Measurements from ENCODE around the gene KRT77. TPM values are rescaled to one million over a fixed set of nuclear protein-coding genes. Genes with fewer than 3 reads are reported as not detected.

KRT77 gene
- total RNA-seq, 1 donor from 2014 or later: not detected

DNA sequence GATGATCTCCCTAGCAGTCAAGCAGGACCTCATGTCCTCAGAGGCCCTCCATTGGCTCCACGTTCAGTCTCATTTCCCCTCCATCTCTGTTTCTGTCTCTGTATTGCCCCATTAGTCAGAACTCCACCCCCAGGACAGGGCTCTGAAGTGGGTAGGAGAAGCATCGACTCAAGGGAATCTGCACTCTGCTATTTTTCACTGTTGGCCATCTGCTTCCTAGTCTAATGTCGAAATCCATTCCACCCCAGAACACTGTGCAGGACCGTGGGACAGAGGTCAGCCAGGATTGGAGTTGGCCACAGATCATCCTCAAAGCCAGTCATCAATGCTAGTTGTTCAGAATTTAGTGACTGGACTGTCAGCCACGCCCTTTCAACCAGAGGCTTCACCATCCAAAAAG, 10.1 kb downstream of the KRT77 start:
- intact Hi-C loops (cut with micrococcal nuclease): loop anchor here (5.0 kb wide), 2 partner anchors 76 to 111 kb away; partner anchors contain the start of gene KRT73

GRCh38 chr12:52692254-52692653, 11.1 kb downstream of the KRT77 start:
- intact Hi-C loops (cut with micrococcal nuclease): loop anchor here (5.0 kb wide), 2 partner anchors 75 to 110 kb away; partner anchors contain the start of gene KRT73

DNA sequence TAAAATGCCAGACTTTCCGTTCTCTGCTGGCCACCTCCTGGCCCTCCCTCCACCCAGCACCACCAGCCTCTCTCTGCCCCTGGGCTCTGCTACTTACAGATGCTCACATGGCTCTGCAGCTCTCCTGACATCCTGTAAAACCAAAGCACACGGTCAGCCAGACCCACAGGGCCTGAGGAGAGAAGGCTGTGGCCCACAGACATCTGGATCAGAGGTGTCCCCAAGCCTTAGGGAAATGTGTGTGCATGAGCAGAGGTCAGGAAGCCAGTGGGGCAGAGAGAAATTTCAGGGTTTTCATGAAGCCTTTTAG, 11.5 kb downstream of the KRT77 start:
- intact Hi-C loops (cut with micrococcal nuclease): loop anchor here (1.0 to 5.0 kb wide), 3 partner anchors 46 to 109 kb away; partner anchors contain the start of gene KRT73

DNA sequence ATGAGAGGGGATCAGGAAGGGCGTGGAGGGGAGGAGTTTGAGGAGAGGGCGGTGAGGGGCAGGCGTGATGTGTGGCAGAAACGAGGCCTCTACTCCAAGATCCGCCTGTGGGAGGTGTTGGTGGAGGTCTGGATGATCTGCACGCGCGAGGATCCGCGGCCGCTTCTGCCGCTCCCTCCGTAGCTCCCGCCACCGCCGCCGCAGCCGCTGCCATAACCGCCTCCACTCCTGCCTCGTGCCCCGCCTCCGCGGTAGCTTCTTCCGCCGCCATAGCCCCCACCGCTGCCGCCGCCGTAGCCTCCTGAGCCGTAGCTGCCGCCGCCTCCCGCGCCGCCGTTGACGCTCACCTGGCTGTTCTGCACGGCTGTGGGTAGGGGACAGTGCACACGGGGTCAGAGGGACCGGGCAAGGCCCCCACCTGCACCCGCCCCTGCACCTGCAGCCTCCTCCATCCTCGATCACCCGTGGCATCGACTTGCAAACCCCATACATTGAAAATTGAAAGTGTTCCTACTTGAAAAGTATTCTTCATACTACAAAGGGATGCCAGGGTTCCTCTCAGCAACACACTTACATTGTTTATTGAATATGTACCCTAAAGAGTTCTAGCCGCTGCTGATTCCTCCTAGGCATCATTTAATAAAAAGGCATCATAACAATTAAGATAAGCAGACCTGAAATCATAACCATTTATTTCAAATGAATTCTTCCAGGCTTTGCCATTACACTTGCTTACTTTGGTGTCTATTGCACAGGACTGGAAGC, 12.1 kb downstream of the KRT77 start:
- intact Hi-C loops (cut with micrococcal nuclease): loop anchor here (1.0 to 5.0 kb wide), 3 partner anchors 46 to 109 kb away; partner anchors contain the start of gene KRT73

DNA sequence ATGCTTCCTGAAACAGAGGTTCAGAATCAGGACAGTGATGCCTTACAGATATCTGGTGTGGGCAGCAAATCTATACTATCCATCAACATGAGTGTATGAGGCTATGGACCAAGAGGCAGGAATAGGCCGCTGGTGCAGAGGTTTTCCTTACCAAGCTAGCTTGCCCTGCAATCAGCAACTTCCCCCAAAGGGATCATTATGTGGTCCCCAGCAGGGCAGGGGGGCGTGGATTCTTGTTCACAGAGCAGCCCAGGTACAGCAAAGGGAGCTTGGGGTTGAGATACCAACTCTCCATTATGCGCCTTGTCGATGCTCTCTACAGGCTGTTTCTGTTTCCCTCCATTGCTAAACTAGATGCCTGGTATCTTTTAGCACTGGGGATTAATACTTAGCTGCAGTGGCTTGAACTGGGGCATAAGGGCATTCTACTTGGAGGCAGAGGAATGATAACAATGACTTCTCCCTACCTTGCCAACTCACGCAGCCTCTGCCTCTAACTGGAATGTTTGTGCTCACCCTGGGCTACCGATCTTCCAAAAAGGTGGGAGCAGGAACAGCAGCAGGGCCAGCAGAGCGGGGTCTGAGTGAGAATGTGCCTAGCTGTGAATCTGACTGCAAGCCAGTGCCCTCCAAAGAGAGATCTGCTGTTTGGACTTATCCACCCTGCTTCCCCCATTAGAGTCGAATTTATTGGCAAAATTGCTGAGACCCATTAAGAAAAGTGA, 12.8 kb downstream of the KRT77 start:
- intact Hi-C loops (cut with micrococcal nuclease): loop anchor here (1.0 to 5.0 kb wide), 3 partner anchors 45 to 108 kb away; partner anchors contain the start of gene KRT73

- intact Hi-C loops (cut with micrococcal nuclease): loop anchor here (5.0 kb wide), 2 partner anchors 73 to 108 kb away; partner anchors contain the start of gene KRT73
Measured at GRCh38 chr12:52689936-52690335, 13.4 kb downstream of the KRT77 start.

DNA sequence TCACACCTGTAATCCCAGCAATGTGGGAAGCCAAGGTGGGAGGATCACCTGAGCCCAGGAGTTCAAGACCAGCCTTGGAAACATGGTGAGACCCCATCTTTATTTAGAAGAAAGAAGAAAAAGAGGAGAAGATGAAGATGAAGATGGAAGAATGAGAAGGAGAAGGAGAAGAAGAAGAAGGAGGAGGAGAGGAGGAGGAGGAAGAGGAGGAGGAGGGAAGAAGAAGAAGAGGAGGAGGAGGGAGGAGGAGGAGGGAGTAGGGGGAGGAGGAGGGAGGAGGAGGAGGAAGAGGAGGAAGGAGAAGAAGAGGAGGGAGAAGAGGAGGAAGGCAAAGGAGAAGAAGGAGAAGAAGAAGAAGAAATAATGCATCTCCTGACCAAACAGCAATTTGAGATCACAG, 14.1 kb downstream of the KRT77 start:
- intact Hi-C loops (cut with micrococcal nuclease): no loop called here

GRCh38 chr12:52688481-52688880, 14.8 kb downstream of the KRT77 start:
- intact Hi-C loops (cut with micrococcal nuclease): no loop called here

GRCh38 chr12:52687497-52688385, 15.6 kb downstream of the KRT77 start:
- intact Hi-C loops (cut with micrococcal nuclease): no loop called here

DNA sequence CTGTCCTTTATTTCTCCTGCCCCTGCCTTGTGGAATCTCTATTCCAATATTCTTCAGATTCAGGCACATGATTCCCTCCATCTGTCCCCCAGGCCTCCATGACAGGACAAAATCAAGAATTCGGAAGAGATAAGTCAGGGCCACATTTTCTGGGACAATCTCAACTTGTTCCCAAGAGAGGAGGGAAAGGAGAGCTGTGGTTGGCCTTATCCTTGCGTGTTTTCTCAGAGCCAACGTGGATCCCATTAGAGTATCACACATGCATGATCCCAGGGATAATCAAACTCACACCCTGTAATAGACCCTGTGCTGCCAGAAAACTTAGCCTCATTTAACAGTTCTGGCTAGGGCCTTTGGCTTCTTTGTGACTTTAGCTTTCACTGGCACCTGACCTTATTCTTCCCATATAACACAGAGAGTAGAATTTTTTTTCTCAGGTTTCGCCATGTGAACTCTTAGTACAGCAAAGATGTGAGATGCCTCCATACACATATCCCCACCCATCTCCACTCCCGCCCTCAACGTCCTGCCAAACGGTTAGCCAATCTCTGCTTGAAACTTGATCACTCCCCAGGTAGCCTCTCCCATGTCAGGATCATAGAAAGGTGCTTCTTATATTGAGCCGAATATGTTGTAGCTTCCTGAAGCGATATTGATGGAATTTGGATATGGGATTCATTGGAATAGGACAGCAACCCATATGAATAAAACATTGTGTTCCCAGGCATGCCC, 16.4 kb downstream of the KRT77 start:
- intact Hi-C loops (cut with micrococcal nuclease): no loop called here

DNA sequence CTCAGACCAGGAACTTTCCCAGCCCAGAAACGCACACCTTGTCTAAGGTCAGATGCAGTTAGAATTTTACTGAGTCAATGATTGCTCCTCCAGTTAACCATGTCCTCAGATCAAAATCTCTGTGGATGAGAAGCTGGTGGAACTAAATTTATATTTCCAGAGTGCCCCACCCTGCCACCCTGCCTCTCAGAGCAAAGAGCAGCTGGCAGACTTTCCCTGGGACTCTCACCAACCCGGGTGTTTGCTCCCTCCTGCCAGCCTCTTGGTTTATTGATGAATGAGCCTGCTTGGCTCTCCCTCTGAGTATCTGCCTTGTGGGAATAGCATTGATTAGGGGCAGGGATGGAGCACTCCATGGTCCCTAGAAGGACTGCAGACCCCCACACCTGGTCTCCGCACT, 17.3 kb downstream of the KRT77 start:
- intact Hi-C loops (cut with micrococcal nuclease): no loop called here

DNA sequence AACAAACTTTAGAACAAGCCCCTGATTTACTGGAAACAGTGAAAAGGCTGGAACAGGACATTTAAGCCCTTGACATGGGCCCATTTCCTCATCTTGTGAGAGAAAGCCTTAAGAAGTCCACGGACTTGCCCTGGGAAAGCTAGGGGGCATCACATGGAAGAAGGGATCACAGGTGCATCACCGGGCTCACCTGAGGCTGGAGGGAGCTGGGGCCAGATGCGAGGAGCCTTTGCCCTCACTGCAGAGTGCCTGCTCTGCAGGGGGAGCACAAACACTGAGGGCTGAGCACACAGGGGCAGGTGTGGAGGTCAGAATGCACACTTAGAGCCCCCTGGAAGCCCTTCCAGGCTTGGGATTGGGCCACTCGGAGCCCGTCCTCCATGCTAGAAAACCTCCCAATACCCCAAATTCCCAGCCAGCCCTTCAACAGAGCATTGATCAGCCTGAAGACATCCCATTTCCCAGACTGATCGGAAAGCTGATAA, 17.9 kb downstream of the KRT77 start:
- intact Hi-C loops (cut with micrococcal nuclease): no loop called here

GRCh38 chr12:52684431-52684830, 18.9 kb downstream of the KRT77 start:
- intact Hi-C loops (cut with micrococcal nuclease): no loop called here

DNA sequence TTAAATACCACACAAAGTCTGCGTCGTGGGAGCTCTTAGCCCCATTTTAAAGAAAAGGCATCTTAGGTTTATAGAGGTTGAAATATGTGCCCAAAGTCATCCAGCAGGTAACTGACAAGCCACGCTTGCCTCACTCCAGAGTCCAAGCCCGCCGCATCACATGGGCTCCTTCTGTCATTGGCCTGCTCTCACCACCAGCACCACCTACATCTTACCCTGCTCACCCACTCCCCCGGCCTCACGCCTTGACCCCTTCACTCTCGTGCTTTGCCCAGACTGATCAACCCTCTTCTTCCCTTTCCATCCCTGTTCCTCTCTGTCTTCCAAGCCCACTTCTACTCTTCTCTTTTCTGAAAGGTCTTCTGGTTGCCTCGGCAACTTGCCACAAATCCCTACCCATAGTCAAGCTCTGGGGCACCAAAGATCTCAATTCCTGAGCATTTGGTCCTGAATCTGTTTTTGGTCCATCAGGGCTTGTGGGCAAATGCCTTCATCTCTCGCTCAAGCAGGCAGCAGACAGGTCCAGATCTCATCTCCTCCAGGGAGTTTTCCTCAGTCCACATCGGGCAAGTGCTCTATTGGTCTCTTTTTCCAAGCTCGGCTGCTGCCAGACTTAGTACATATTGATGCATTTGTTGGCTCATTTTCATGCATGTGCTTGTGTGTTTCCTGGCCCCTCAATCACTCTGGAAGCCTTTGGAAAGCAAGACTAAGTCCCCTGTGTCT, 19.6 kb downstream of the KRT77 start:
- intact Hi-C loops (cut with micrococcal nuclease): no loop called here

DNA sequence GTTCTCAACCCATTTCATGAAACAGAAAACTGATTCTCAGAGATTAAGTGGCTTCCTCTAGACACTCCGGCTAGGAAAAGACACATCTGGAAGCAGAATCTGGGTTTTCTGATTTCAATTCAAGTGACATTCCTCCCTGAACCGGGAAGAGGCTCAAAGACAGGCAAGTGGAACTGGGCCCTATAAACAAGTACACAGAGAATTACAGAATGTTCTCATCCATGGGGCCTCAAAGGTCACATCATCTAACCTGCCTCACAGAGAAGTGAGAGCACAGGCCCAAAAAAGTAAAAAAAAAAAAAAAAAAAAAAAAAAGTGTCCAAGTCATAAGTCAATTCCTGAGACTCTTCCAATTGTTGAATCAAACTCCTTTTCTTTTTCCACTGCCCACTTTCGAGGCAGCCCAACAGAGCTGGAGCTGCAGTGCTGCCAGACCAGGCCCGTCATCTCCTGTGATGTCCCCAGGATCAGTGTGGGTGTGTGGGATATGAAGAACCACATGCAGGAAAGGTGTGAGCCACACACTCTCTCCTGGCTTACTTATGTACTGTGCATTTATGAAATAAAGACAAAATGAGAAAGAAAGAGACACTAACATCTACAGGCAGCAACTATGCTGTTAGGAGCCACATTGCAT, 20.3 kb downstream of the KRT77 start:
- intact Hi-C loops (cut with micrococcal nuclease): no loop called here

DNA sequence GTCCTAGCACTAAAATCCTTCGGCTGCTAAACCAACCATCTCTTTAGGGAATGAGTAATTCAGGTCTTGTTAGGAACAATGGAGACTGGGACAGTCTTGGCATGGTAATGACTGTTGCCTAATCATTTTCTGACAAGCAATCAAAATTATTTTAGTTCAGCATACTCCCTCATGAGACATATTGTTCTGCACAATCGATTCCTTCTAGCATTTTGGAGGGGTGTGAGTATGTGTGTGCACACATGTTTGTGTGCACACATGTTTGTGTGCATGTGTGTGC, 21.0 kb downstream of the KRT77 start:
- intact Hi-C loops (cut with micrococcal nuclease): no loop called here

GRCh38 chr12:52681526-52682380, 21.6 kb downstream of the KRT77 start:
- intact Hi-C loops (cut with micrococcal nuclease): no loop called here

DNA sequence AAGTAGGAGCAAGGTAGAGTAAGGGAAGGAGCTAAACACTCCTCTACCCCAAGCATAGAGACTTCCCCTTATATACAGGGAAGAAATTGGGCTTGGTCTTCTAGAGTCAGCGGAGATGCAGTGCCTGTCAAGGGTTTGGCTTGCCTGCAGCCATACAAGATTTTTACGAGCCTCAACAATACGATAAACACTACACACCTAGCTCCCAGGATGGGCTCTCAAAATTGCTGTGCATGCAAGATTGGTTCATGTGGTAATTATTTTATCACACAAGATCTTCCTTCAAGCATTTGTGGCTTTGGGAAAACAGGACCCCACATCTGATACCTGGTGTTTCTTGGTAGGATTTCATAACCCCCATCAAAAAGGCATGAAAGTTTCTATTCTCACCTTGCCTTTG, 23.0 kb downstream of the KRT77 start, which contains the start of gene KRT1:
Gene KRT1, minus strand, starts transcription at position 45 of the 400 bp plus-strand sequence. CDS start 59 bp downstream, outside the sequence.
- intact Hi-C loops (cut with micrococcal nuclease): no loop called here

- intact Hi-C loops (cut with micrococcal nuclease): no loop called here
Measured at GRCh38 chr12:52679875-52680274, 23.4 kb downstream of the KRT77 start.

Measured in T-helper 1 cell treated with Interleukin-12 subunit alpha and Interleukin-12 subunit beta and Interleukin-4 antibody, amounts not matched to agents 30 ng/mL and 1 ng/mL, for 36 hours (primary cell).